OCI-LY3 (cell line): ENCODE measurements around the gene MYB.

ENCODE experiments used
- H2AFZ ChIP-seq: fragments of 200-600, 300-600 bp; shearing (Covaris generic); 2 replicates; pipeline ENCODE4 v1.6.0; 2014; ENCODE audit warnings: antibody characterized with exemption, low read depth, low read length
- H3K27ac ChIP-seq: fragments of 200-600, 300-600 bp; sonication (generic); 2 replicates; pipeline ENCODE4 v1.5.1; 2014; ENCODE audit warnings: mild to moderate bottlenecking, low read length, moderate library complexity, mixed read lengths
- H3K27me3 ChIP-seq: fragments of 200-600, 300-600 bp; sonication (generic); 2 replicates; pipeline ENCODE4 v1.6.1; 2014; ENCODE audit warnings: low read depth, low read length, mixed read lengths
- H3K36me3 ChIP-seq: fragments of 200-600, 300-600 bp; sonication (generic); replicated peaks from 2 replicates; pipeline ENCODE3; 2014; ENCODE audit warnings: low read depth, low read length, mixed read lengths
- H3K4me1 ChIP-seq: fragments of 300-600, 200-600 bp; sonication (generic); 2 replicates; pipeline ENCODE4 v1.6.1; 2014; ENCODE audit warnings: low read length, mixed read lengths
- H3K4me2 ChIP-seq: fragments of 200-600, 300-600 bp; sonication (generic); 2 replicates; pipeline ENCODE4 v1.6.1; 2014; ENCODE audit warnings: low read length, mixed read lengths
- H3K4me3 ChIP-seq: fragments of 300-600, 200-600 bp; sonication (generic); 2 replicates; pipeline ENCODE4 v1.5.1; 2014; ENCODE audit warnings: antibody characterized with exemption, mild to moderate bottlenecking, low read length, moderate library complexity
- H3K79me2 ChIP-seq: fragments of 300-600, 200-600 bp; shearing (Covaris generic); 2 replicates; pipeline ENCODE4 v1.6.1; 2014; ENCODE audit warnings: mild to moderate bottlenecking, low read length, mixed read lengths
- H3K9ac ChIP-seq: fragments of 300-600, 200-600 bp; shearing (Covaris generic); 2 replicates; pipeline ENCODE4 v1.6.0; 2014; ENCODE audit warnings: mild to moderate bottlenecking, low read length, moderate library complexity
- H3K9me3 ChIP-seq: fragments of 200-600, 300-600 bp; shearing (Covaris generic); 2 replicates; pipeline ENCODE4 v1.6.1; 2014; ENCODE audit warnings: low read length, mixed read lengths; ENCODE audit not compliant: insufficient read depth
- H4K20me1 ChIP-seq: fragments of 200-600, 300-600 bp; sonication (generic); 2 replicates; pipeline ENCODE4 v1.6.1; 2016; ENCODE audit warnings: low read length, mixed read lengths; ENCODE audit not compliant: insufficient read depth
- EZH2phosphoT487 ChIP-seq: fragments of 200-600 bp; shearing (Covaris generic); IDR thresholded peaks from 2 replicates; pipeline ENCODE4 v1.6.1; 2018; ENCODE audit warnings: antibody characterized with exemption, mixed run types, low read depth
- TF ChIP-seq, protein P1 (sequence below): fragments of 200-600, 300-600 bp; sonication (generic); IDR thresholded peaks from 2 replicates; pipeline ENCODE4 v1.5.1; 2014; ENCODE audit warnings: antibody characterized with exemption, low read length, low read depth

Gene MYB

DNA sequence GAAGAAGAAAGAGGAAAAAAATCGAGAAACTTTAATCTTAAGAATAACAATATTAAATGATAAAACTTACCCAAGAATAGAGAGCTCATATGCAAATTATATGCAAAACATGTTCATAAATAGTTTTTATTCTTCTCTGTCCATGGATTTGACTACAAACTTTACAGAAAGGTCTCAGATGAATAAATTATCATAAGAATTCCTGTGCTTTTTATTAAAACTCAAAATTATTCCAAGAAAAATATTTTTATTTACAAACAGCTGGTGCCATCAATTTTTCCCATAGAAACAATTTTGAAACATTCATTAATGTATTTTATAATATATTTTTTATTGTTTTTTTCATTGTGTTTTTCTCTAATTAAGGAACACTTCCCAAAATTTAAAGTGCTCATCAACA, 12.1 kb downstream of the MYB start:
- TF ChIP-seq, protein P1, sequence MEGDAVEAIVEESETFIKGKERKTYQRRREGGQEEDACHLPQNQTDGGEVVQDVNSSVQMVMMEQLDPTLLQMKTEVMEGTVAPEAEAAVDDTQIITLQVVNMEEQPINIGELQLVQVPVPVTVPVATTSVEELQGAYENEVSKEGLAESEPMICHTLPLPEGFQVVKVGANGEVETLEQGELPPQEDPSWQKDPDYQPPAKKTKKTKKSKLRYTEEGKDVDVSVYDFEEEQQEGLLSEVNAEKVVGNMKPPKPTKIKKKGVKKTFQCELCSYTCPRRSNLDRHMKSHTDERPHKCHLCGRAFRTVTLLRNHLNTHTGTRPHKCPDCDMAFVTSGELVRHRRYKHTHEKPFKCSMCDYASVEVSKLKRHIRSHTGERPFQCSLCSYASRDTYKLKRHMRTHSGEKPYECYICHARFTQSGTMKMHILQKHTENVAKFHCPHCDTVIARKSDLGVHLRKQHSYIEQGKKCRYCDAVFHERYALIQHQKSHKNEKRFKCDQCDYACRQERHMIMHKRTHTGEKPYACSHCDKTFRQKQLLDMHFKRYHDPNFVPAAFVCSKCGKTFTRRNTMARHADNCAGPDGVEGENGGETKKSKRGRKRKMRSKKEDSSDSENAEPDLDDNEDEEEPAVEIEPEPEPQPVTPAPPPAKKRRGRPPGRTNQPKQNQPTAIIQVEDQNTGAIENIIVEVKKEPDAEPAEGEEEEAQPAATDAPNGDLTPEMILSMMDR, result no peak
- no peak for TF ChIP-seq EZH2phosphoT487
- no peaks in the 10 kb centered on the region for H4K20me1 ChIP-seq
- no peak overlapping the region for H2AFZ ChIP-seq
- no peaks in the 10 kb centered on the region for H3K79me2 ChIP-seq
- no peak overlapping the region for H3K9ac ChIP-seq
- H3K27ac ChIP-seq, result peak overlapping the region; percentile 88
- peak overlapping the region; percentile 23; the same call in 1 of the 2 replicates for H3K4me3 ChIP-seq
- H3K9me3 ChIP-seq, result no peaks in the 10 kb centered on the region
- H3K36me3 ChIP-seq, result no peaks in the 10 kb centered on the region
- H3K4me1 ChIP-seq, result peaks cover 85% of the 10 kb centered on the region
- H3K4me2 ChIP-seq, result peak overlapping the region; percentile 48
- H3K27me3 ChIP-seq, result no peaks in the 10 kb centered on the region

DNA sequence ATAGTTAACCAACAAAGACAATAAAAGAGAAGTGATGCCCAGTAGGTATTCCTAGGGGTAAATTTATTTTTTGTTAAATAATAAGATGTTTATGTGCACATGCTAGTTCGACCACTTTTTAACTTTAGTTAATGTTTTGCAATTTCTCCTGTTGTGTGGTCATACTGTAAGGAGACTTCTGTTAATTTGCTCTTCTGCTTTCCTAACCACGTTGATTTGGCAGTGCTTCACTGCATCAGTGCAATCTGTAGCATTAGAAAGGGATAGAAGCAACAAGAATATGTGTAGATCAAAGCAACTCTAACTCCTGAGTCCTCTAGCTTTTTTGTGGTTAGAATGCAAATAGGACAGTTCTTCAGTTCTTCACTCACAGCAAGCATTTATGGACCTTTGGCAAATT, 13.9 kb downstream of the MYB start:
- Histone ChIP-seq H4K20me1 (no peaks in the 10 kb centered on the region), H3K9ac (no peak overlapping the region), H3K9me3 (no peaks in the 10 kb centered on the region), H3K27ac (no peak overlapping the region), H3K27me3 (no peaks in the 10 kb centered on the region), H3K36me3 (no peaks in the 10 kb centered on the region), H3K79me2 (no peaks in the 10 kb centered on the region), H3K4me1 (peaks cover 79% of the 10 kb centered on the region), H3K4me2 (peak overlapping the region; percentile 15), H3K4me3 (no peak overlapping the region), H2AFZ (no peak overlapping the region)
- TF ChIP-seq, protein P1, result no peak
- no peak for TF ChIP-seq EZH2phosphoT487

DNA sequence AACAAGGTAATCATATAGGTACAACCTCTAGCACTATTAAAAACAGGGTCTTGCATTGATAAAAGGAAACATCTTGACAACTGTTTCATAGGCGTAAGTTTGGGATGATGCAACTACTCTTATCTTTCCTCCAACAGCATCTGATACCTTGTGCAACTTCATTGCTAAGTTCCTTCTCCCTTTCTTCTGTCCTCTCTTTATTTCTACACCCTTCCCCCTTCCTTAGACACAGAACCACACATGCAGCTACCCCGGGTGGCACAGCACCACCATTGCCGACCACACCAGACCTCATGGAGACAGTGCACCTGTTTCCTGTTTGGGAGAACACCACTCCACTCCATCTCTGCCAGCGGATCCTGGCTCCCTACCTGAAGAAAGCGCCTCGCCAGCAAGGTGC, 14.4 kb downstream of the MYB start:
- H3K79me2 ChIP-seq, result no peaks in the 10 kb centered on the region
- H3K27me3 ChIP-seq, result no peaks in the 10 kb centered on the region
- H3K4me1 ChIP-seq, result peaks cover 75% of the 10 kb centered on the region
- TF ChIP-seq, protein P1, result no peak
- TF ChIP-seq EZH2phosphoT487, result no peak
- H3K4me2 ChIP-seq, result peak overlapping the region; percentile 15
- no peaks in the 10 kb centered on the region for H3K9me3 ChIP-seq
- no peak overlapping the region for H3K4me3 ChIP-seq
- no peak overlapping the region for H3K9ac ChIP-seq
- H2AFZ ChIP-seq, result no peak overlapping the region
- H3K36me3 ChIP-seq, result no peaks in the 10 kb centered on the region
- no peaks in the 10 kb centered on the region for H4K20me1 ChIP-seq
- H3K27ac ChIP-seq, result no peak overlapping the region

DNA sequence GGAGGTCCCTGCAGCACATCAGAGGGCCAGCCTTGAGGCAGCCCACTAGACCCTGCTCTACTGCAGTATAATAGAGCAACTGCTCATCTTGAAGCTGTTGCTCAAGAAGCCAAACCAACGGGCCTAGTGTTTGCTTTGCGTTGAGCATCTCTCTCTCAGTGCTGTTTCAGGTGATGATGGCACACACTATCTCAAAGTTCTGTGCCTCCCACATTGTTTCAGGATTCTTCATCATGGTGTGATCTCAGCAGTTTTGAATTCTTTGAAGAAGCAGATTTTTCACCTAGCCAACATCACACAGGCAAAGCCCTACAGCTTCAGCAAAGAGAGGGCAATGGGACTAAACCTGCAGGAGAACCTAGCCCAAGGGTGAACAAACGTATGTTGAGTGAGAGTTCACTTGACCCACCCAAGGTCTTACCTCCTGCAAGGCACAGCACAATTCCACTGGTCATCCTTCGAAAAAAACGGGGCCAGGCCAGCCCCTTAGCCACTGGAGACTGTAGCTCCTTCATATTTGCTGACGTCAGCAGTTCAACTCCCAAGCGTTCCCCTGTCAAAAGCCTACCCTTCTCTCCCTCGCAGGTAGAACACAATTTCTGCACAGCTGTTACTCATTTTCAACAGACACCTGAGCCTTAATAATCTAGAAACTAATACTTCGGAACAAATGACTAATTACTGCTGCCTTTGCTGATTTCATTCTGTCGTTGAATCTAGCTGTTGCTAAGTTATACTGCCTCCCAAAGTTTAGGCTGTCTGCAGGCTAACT, 15.8 kb downstream of the MYB start:
- no peaks in the 10 kb centered on the region for H3K79me2 ChIP-seq
- peak overlapping the region; percentile 19; the same call in 1 of the 2 replicates for H3K27ac ChIP-seq
- no peaks in the 10 kb centered on the region for H3K36me3 ChIP-seq
- peak overlapping the region; percentile 69 for H3K4me2 ChIP-seq
- H3K9me3 ChIP-seq, result no peaks in the 10 kb centered on the region
- TF ChIP-seq, protein P1, result peak; percentile 26
- no peak for TF ChIP-seq EZH2phosphoT487
- peak overlapping the region; percentile 51 for H3K4me3 ChIP-seq
- H3K9ac ChIP-seq, result peak overlapping the region; percentile 29; the same call in 1 of the 2 replicates
- peaks cover 61% of the 10 kb centered on the region for H3K4me1 ChIP-seq
- no peaks in the 10 kb centered on the region for H4K20me1 ChIP-seq
- peak overlapping the region; percentile 38; the same call in 1 of the 2 replicates for H2AFZ ChIP-seq
- no peaks in the 10 kb centered on the region for H3K27me3 ChIP-seq
